Panc1 (cell line): ENCODE measurements around the gene PLPPR2.

Experiments
- CTCF ChIP-seq: fragments of 450-650 bp; IDR thresholded peaks from 2 replicates; pipeline ENCODE4 v1.5.1; 2017; ENCODE audit warnings: mild to moderate bottlenecking
- POLR2AphosphoS5 ChIP-seq: IDR thresholded peaks from 2 replicates; pipeline ENCODE4 v1.6.1; 2012; ENCODE audit warnings: mild to moderate bottlenecking, low read depth, low read length, moderate library complexity

DNA sequence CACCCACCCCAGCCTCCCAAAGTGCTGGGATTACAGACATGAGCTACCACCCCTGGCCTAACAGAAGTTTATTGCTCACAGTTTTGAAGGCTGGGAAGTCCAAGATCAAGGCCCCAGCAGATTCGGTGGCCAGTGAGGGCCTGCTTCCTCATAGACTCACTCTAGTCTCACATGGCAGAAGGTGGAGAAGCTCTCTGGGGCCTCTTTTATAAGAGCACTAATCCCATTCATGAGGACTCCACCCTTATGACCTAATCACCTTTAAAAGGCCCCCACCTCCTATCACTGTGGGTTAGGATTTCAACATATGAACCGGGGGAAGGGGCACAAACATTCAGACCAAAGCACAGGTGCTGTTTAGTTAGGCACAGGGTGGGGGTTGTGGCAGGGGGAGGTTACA, 12.3 kb downstream of the PLPPR2 start:
- no peak for TF ChIP-seq CTCF
- no peak for TF ChIP-seq POLR2AphosphoS5
